ENCODE measurements around the gene SP7. TPM values are rescaled to one million over a fixed set of nuclear protein-coding genes. Genes with fewer than 3 reads are reported as not detected.

The SP7 gene
- total and polyA plus RNA-seq, 9 of the 15 experiments (the other 6 are each of a cell fraction or from before 2014, with no cell fraction given), result 0.04 TPM; not detected in 8

DNA sequence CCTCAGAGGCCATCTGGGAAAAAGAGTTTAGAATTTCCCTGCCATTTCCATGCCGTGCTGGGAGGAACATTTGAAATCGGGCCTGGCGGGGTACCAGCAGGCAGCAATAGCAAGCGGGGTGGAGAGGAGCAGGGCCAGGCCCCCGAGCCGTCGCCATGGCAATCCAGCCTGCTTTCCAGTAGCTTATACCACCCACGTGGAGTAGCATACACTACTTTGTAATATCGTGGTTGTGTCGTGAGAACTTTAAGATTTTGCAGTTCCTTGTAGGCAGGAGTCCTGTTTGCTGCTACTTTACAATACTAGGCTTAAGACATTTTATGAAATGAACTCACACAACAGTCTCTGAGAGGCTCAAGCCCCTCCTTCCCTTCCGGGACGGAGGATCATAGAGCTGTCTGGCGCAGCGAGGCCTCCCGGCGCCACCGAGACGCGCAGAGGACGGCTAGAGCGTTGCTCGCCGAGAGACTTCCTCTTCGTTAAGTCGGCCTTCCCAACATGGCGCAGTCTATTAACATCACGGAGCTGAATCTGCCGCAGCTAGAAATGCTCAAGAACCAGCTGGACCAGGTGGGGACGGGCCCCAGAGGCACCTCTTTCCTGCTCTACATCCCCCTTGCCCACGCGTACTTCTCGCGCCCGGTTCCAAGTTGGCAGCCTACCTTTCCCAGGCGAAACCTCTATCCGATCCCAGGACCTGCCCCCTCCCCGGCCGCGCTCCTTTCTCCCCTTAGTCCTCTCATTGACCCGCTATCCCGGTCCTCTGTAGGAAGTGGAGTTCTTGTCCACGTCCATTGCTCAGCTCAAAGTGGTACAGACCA is 40.9 kb downstream of the SP7 start, which contains the start of gene PFDN5 (continued):
- TF ChIP-seq, protein P1, sequence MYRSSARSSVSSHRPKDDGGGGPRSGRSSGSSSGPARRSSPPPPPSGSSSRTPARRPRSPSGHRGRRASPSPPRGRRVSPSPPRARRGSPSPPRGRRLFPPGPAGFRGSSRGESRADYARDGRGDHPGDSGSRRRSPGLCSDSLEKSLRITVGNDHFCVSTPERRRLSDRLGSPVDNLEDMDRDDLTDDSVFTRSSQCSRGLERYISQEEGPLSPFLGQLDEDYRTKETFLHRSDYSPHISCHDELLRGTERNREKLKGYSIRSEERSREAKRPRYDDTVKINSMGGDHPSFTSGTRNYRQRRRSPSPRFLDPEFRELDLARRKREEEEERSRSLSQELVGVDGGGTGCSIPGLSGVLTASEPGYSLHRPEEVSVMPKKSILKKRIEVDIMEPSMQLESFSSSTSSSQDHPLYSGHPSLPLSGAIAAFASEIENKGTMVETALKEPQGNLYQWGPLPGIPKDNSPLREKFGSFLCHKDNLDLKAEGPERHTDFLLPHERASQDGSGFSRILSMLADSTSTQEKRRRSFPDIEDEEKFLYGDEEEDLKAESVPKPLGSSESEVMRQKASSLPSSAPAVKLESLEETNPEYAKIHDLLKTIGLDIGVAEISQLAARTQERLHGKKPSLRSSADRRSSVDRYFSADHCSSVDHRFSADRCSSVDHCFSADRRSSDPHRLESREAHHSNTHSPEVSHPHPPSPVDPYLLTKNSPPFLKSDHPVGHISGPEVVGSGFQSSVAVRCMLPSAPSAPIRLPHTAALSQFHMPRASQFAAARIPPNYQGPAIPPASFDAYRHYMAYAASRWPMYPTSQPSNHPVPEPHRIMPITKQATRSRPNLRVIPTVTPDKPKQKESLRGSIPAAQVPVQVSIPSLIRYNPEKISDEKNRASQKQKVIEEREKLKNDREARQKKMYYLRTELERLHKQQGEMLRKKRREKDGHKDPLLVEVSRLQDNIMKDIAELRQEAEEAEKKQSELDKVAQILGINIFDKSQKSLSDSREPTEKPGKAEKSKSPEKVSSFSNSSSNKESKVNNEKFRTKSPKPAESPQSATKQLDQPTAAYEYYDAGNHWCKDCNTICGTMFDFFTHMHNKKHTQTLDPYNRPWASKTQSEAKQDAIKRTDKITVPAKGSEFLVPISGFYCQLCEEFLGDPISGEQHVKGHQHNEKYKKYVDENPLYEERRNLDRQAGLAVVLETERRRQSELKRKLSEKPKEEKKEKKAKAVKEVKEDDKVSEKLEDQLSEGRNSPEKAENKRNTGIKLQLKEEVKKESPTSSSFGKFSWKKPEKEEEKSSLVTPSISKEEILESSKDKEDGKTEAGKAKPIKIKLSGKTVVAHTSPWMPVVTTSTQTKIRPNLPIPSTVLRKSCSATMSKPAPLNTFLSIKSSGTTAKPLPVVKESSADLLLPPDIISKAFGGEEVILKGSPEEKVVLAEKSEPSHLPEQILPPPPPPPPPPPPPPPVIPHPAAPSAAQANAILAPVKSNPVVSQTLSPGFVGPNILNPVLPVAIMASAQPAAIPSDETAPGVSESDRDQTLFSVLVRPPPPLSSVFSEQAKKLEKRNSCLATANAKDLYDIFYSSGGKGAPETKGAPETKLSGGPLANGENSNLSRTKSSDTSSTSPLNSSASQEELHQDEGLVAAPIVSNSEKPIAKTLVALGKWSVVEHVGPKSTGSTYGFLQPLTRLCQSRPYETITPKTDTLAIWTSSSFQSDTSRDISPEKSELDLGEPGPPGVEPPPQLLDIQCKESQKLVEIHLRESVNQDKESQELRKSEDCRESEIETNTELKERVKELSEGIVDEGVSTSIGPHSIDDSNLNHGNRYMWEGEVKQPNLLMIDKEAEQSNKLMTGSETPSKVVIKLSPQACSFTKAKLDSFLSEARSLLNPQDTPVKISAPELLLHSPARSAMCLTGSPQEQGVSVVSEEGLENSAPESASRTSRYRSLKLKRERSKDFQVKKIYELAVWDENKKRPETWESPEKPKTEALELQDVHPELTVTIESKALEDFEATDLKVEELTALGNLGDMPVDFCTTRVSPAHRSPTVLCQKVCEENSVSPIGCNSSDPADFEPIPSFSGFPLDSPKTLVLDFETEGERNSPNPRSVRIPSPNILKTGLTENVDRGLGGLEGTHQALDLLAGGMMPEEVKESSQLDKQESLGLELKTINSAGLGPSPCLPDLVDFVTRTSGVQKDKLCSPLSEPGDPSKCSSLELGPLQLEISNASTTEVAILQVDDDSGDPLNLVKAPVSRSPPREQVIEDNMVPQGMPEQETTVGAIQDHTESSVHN (IDR thresholded peaks at IDR 0.05; ENCODE audit: borderline replicate concordance in 1 of 2, low read depth in 1 of 2), result no peak
- TF ChIP-seq SRF (CRISPR knock-in tag; IDR thresholded peaks at IDR 0.05) (no peak), ELF1 (tag; IDR thresholded peaks at IDR 0.05) (peak; percentile 92), SNIP1 (IDR thresholded peaks at IDR 0.05; ENCODE audit: low read depth) (peak; percentile 98), TBP (optimal IDR thresholded peaks at IDR 0.05; ENCODE audit: low read depth, low read length) (peak; percentile 84), PHB (CRISPR knock-in tag; IDR thresholded peaks at IDR 0.05) (no peak), ZNF165 (CRISPR knock-in tag; IDR thresholded peaks at IDR 0.05; ENCODE audit: borderline replicate concordance) (no peak), TEAD4 (IDR thresholded peaks at IDR 0.05; ENCODE audit: low read length) (no peak), TEAD4 (CRISPR knock-in tag; IDR thresholded peaks at IDR 0.05; ENCODE audit: borderline replicate concordance) (no peak), PML (IDR thresholded peaks at IDR 0.05; ENCODE audit: low read length) (0 out of 2 replicates have a peak, but pooled peaks have one; percentile 55), IFI16 (CRISPR knock-in tag; IDR thresholded peaks at IDR 0.05) (no peak), CBX2 (IDR thresholded peaks at IDR 0.05; ENCODE audit: insufficient read depth, low read length, poor library complexity, severe bottlenecking) (no peak), TRIM28 (IDR thresholded peaks at IDR 0.05) (peak; percentile 87)
- TF ChIP-seq, protein P2, sequence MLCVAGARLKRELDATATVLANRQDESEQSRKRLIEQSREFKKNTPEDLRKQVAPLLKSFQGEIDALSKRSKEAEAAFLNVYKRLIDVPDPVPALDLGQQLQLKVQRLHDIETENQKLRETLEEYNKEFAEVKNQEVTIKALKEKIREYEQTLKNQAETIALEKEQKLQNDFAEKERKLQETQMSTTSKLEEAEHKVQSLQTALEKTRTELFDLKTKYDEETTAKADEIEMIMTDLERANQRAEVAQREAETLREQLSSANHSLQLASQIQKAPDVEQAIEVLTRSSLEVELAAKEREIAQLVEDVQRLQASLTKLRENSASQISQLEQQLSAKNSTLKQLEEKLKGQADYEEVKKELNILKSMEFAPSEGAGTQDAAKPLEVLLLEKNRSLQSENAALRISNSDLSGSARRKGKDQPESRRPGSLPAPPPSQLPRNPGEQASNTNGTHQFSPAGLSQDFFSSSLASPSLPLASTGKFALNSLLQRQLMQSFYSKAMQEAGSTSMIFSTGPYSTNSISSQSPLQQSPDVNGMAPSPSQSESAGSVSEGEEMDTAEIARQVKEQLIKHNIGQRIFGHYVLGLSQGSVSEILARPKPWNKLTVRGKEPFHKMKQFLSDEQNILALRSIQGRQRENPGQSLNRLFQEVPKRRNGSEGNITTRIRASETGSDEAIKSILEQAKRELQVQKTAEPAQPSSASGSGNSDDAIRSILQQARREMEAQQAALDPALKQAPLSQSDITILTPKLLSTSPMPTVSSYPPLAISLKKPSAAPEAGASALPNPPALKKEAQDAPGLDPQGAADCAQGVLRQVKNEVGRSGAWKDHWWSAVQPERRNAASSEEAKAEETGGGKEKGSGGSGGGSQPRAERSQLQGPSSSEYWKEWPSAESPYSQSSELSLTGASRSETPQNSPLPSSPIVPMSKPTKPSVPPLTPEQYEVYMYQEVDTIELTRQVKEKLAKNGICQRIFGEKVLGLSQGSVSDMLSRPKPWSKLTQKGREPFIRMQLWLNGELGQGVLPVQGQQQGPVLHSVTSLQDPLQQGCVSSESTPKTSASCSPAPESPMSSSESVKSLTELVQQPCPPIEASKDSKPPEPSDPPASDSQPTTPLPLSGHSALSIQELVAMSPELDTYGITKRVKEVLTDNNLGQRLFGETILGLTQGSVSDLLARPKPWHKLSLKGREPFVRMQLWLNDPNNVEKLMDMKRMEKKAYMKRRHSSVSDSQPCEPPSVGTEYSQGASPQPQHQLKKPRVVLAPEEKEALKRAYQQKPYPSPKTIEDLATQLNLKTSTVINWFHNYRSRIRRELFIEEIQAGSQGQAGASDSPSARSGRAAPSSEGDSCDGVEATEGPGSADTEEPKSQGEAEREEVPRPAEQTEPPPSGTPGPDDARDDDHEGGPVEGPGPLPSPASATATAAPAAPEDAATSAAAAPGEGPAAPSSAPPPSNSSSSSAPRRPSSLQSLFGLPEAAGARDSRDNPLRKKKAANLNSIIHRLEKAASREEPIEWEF (CRISPR knock-in tag; IDR thresholded peaks at IDR 0.05), result no peak

Measured in K562 (cell line).